Measurements from ENCODE around the gene SSBP3.

DNA sequence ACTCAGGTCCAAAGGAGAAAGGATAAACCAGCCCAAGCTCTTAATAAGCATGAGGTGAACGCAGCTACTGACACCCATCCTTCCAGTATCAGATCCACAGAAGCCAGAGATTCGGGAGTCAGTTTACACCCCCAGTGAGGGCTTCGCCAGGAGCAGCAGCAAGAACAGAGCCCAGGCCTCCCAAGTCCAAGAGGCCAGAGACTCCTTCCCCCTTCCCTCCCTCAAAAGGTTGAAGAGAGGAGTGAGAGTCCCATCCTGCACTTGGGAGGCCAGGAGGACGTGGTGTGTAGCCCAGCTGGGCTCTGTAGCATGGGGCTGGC, 133.5 kb downstream of the SSBP3 start:
- TF ChIP-seq, protein P1, sequence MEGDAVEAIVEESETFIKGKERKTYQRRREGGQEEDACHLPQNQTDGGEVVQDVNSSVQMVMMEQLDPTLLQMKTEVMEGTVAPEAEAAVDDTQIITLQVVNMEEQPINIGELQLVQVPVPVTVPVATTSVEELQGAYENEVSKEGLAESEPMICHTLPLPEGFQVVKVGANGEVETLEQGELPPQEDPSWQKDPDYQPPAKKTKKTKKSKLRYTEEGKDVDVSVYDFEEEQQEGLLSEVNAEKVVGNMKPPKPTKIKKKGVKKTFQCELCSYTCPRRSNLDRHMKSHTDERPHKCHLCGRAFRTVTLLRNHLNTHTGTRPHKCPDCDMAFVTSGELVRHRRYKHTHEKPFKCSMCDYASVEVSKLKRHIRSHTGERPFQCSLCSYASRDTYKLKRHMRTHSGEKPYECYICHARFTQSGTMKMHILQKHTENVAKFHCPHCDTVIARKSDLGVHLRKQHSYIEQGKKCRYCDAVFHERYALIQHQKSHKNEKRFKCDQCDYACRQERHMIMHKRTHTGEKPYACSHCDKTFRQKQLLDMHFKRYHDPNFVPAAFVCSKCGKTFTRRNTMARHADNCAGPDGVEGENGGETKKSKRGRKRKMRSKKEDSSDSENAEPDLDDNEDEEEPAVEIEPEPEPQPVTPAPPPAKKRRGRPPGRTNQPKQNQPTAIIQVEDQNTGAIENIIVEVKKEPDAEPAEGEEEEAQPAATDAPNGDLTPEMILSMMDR (IDR thresholded peaks at IDR 0.05): no peak
- no peak for TF ChIP-seq POLR2A (IDR thresholded peaks at IDR 0.05)

Measured in breast epithelium (tissue), 3 donors.